HepG2 (cell line): ENCODE measurements around the gene TMEM98. TPM values are rescaled to one million over a fixed set of nuclear protein-coding genes. Genes with fewer than 3 reads are reported as not detected.

Experiments used
- ARID3A ChIP-seq: IDR thresholded peaks from 2 replicates; pipeline ENCODE4 v1.6.1; 2012; ENCODE audit warnings: low read depth, low read length, improper control_type of control experiment
- ATM ChIP-seq: fragments of 450-650 bp; IDR thresholded peaks from 2 replicates; pipeline ENCODE4 v1.7.1; 2017; ENCODE audit warnings: mild to moderate bottlenecking, borderline replicate concordance
- CEBPG ChIP-seq: IDR thresholded peaks from 2 replicates; pipeline ENCODE4 v1.6.1; 2016
- CHD4 ChIP-seq: fragments of 200-600 bp; sonication (generic); IDR thresholded peaks from 2 replicates; pipeline ENCODE4 v1.7.0; 2017; ENCODE audit warnings: mild to moderate bottlenecking, low read length, borderline replicate concordance
- KLF9 ChIP-seq: IDR thresholded peaks from 2 replicates; pipeline ENCODE4 v1.6.1; 2016; ENCODE audit warnings: low read depth
- LCORL ChIP-seq, 2 experiments: fragments of 450-650 bp in 1 of 2; sonication (generic) in 1 of 2; formaldehyde crosslinking in 1 of 2; IDR thresholded peaks; 2 replicates each; pipeline versions ENCODE4 v1.5.0 to v1.6.1; 2017 to 2020; ENCODE audit warnings: antibody characterized with exemption in 1 of 2, missing genetic modification reagents in 1 of 2
- SIN3A ChIP-seq: IDR thresholded peaks from 2 replicates; pipeline ENCODE4 v1.6.1; 2011; ENCODE audit warnings: low read depth, mild to moderate bottlenecking, control low read depth, low read length, borderline replicate concordance
- TEAD3 ChIP-seq: optimal IDR thresholded peaks from 2 replicates; pipeline ENCODE3; 2016; ENCODE audit warnings: borderline replicate concordance
- ZBTB40 ChIP-seq, 2 experiments: fragments of 450-650 bp in 1 of 2; sonication (generic) in 1 of 2; formaldehyde crosslinking in 1 of 2; IDR thresholded peaks; 2 replicates each; pipeline versions ENCODE4 v1.6.1 to v1.8.0; 2016 to 2022; ENCODE audit warnings: antibody characterized with exemption in 1 of 2, mild to moderate bottlenecking in 1 of 2, missing genetic modification reagents in 1 of 2
- ZNF362 ChIP-seq: sonication (generic); formaldehyde crosslinking; IDR thresholded peaks from 2 replicates; pipeline ENCODE4 v1.4.0; 2020; ENCODE audit warnings: missing genetic modification reagents, mild to moderate bottlenecking, borderline replicate concordance
- ZNF687 ChIP-seq: sonication (generic); formaldehyde crosslinking; IDR thresholded peaks from 2 replicates; pipeline ENCODE4 v1.5.1; 2020; ENCODE audit warnings: mild to moderate bottlenecking, missing genetic modification reagents, moderate library complexity
- polyA plus RNA-seq, 8 experiments: library from polyadenylated mRNA; depleted of rRNA in 3 of 8; stranded (reverse) in 7 of 8; unstranded in 1 of 8; fragments of >200 nt; fragmentation: Illumina TruSeq in 4 of 8; extraction: Trizol in 4 of 8; gene quantifications; 2 replicates each; pipeline versions ENCODE4 v1.2.1 to v1.2.3, GENCODE V29; 2011 to 2016; ENCODE audit warnings: low read depth in 4 of 8, missing spikeins in 1 of 8, mixed read lengths in 1 of 8; ENCODE audit not compliant: insufficient read depth in 1 of 8
- total RNA-seq, 5 experiments: library from RNA; depleted of rRNA; stranded (reverse); fragments of >200 nt; fragmentation: Illumina TruSeq; extraction: Trizol; gene quantifications; 2 replicates each; pipeline ENCODE4 v1.2.3, GENCODE V29; 2016; ENCODE audit warnings: low read depth in 1 of 5

TMEM98 gene
- total and polyA plus RNA-seq, 2 of the 13 experiments (the other 11 are each of a cell fraction or from before 2014, with no cell fraction given): 103 to 175 TPM

- TF ChIP-seq ZBTB40 (IDR thresholded peaks at IDR 0.05) (no peak), ZBTB40 (CRISPR knock-in tag; IDR thresholded peaks at IDR 0.05) (no peak), ATM (no peak), SIN3A (no peak), CHD4 (no peak), KLF9 (CRISPR knock-in tag) (no peak), TEAD3 (CRISPR knock-in tag) (peak; percentile 24), ARID3A (peak; percentile 38; the same call in 1 of the 2 replicates), ZNF362 (CRISPR knock-in tag) (no peak), LCORL (IDR thresholded peaks at IDR 0.05) (no peak), LCORL (CRISPR knock-in tag; IDR thresholded peaks at IDR 0.05) (0 out of 2 replicates have a peak, but pooled peaks have one; percentile 34), CEBPG (CRISPR knock-in tag) (0 out of 2 replicates have a peak, but pooled peaks have one; percentile 28), ZNF687 (peak; percentile 26; the same call in 1 of the 2 replicates)
Measured at GRCh38 chr17:32912218-32912897, 15.6 kb upstream of the TMEM98 start (continued).
